ENCODE measurements around the gene CIAO2B. TPM values are rescaled to one million over a fixed set of nuclear protein-coding genes. Genes with fewer than 3 reads are reported as not detected.
A peak's percentile ranks its signal among the peaks of the same experiment; 100 is the strongest.
"Not testable (repeated sequence)": the region's sequence is repeated elsewhere in the genome, so short reads cannot be mapped to it uniquely, and the experiment has no call there.

Gene CIAO2B
- total RNA-seq, 1 donor from 2014 or later = 61.3 TPM

DNA sequence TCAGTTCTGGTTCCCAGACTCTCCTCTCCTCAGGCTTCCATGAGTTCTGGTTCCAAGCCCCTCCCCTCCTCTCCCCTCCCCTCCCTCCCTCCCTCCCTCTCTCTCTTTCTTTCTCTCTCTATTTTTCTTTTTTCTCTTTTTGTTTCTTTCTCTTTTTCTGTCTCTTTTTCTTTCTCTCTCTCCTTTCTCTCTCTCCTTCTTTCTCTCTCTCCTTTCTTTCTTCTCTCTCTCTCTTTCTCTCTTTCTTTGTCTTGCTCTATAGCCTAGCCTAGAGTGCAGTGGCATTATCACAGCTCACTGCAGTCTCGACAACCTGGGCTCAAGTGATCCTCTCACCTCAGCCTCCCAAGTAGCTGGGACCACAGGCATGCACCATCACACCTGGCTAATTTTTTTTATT is 26.1 kb upstream of the CIAO2B start:
- Mint-ChIP-seq H3K9me3 (ENCODE audit: low read depth) (no peaks in the 10 kb centered on the region), H3K27me3 (ENCODE audit: low read depth) (peaks cover 28% of the 10 kb centered on the region), H3K4me3 (ENCODE audit: unreplicated experiment) (no peak overlapping the region), H3K4me1 (ENCODE audit: low read depth) (no peaks in the 10 kb centered on the region), H3K27ac (ENCODE audit: unreplicated experiment) (no peak overlapping the region), H3K36me3 (ENCODE audit: low read depth) (no peaks in the 10 kb centered on the region)
- DNase-seq (ENCODE audit: low spot score) = no peak
- TF ChIP-seq, protein P1, sequence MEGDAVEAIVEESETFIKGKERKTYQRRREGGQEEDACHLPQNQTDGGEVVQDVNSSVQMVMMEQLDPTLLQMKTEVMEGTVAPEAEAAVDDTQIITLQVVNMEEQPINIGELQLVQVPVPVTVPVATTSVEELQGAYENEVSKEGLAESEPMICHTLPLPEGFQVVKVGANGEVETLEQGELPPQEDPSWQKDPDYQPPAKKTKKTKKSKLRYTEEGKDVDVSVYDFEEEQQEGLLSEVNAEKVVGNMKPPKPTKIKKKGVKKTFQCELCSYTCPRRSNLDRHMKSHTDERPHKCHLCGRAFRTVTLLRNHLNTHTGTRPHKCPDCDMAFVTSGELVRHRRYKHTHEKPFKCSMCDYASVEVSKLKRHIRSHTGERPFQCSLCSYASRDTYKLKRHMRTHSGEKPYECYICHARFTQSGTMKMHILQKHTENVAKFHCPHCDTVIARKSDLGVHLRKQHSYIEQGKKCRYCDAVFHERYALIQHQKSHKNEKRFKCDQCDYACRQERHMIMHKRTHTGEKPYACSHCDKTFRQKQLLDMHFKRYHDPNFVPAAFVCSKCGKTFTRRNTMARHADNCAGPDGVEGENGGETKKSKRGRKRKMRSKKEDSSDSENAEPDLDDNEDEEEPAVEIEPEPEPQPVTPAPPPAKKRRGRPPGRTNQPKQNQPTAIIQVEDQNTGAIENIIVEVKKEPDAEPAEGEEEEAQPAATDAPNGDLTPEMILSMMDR (IDR thresholded peaks at IDR 0.05) = no peak

DNA sequence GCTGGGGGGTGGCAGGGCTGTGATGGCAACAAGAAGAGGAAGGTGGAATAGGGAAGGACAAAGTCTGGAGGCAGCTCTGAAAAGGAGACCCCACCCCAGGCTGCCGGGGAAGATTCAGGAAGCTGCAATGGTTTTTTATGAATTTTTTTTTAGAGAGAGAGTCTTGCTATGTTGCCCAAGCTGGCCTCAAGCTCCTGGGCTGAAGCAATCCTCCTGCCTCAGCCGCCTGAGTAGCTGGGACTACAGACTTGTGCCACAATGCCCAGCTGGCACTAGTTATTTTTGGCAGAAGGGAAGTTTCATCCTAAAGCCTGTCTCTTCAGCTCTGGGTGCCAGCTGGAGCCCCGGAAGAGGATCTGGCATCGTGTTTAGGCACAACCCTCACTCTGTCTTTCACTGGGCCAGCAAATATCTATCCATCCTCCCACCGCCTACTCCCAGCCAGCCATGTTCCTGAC is 25.5 kb upstream of the CIAO2B start:
- Mint-ChIP-seq H3K27ac (ENCODE audit: unreplicated experiment) (no peak overlapping the region), H3K36me3 (ENCODE audit: low read depth) (no peaks in the 10 kb centered on the region)
- DNase-seq (ENCODE audit: low spot score) = no peak

DNA sequence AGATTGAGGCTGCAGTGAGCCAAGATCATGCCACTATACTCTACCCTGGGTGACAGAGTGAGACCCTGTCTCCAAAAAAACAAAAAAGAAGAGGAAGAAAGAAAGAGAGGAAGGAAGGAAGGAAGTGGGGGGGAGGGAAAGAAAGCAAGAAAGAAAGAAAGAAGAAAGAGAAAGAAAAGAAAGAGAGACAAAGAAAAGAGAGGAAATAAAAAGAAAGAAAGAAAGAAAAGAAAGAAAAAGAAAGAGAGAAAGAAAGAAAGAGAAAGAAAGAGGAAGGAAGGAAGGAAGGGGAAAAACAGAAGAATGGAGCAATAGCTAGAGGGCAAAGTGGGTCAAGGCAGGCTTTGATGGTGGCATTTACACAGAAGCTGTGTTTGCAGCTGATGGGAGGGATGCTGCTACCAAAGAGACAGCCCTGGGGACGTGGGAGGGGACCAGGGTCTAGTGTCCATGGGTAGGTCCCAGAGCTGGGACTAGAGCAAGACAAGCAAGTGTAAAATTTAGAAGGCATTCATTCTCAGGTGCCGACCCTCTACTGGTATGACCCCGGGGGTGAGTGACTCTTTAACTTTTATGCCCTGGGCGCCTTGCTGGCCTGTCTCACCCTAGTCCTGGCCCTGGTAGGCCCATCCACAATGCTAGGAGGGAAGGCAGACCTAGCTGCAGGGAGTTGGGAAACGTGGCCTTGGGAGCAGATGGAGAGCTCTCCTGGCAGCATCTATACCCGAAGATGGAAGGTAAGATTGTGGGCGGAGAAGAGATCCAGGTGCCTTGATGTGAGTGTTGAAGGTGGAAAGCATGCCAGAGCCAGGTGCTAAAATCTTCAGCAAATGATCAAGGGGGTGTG is 24.9 kb upstream of the CIAO2B start:
- H3K4me3 Mint-ChIP-seq (ENCODE audit: unreplicated experiment) = no peak overlapping the region
- no peaks in the 10 kb centered on the region for H3K36me3 Mint-ChIP-seq (ENCODE audit: low read depth)
- TF ChIP-seq, protein P1 (IDR thresholded peaks at IDR 0.05) = no peak
- DNase-seq (ENCODE audit: low spot score) = no peak
- no peaks in the 10 kb centered on the region for H3K4me1 Mint-ChIP-seq (ENCODE audit: low read depth)
- peaks cover 20% of the 10 kb centered on the region for H3K27me3 Mint-ChIP-seq (ENCODE audit: low read depth)
- no peaks in the 10 kb centered on the region for H3K9me3 Mint-ChIP-seq (ENCODE audit: low read depth)
- H3K27ac Mint-ChIP-seq (ENCODE audit: unreplicated experiment) = no peak overlapping the region

More for the DNA sequence above, 25.5 kb upstream of the CIAO2B start:
- TF ChIP-seq, protein P1 (IDR thresholded peaks at IDR 0.05) = no peak
- H3K27me3 Mint-ChIP-seq (ENCODE audit: low read depth) = peaks cover 24% of the 10 kb centered on the region
- H3K4me3 Mint-ChIP-seq (ENCODE audit: unreplicated experiment) = no peak overlapping the region
- no peaks in the 10 kb centered on the region for H3K4me1 Mint-ChIP-seq (ENCODE audit: low read depth)
- no peaks in the 10 kb centered on the region for H3K9me3 Mint-ChIP-seq (ENCODE audit: low read depth)

DNA sequence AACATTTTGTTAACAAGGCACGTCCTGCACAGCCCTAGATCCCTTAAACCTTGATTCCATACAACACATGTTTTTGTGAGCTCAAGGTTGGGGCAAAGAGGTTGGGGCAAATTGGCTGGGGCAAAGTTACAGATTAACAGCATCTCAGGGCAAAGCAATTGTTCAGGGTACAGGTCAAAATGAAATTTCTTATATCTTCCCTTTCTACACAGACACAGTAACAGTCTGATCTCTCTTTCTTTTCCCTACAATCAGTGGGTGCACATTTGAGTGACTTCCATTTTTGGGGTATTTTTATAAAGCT is 21.9 kb upstream of the CIAO2B start:
- not testable (repeated sequence) for H3K36me3 Mint-ChIP-seq (ENCODE audit: low read depth); H3K4me3 Mint-ChIP-seq (ENCODE audit: unreplicated experiment); DNase-seq (ENCODE audit: low spot score); H3K9me3 Mint-ChIP-seq (ENCODE audit: low read depth); H3K27ac Mint-ChIP-seq (ENCODE audit: unreplicated experiment); H3K4me1 Mint-ChIP-seq (ENCODE audit: low read depth)
- H3K27me3 Mint-ChIP-seq (ENCODE audit: low read depth) = peaks cover 20% of the 10 kb centered on the region

DNA sequence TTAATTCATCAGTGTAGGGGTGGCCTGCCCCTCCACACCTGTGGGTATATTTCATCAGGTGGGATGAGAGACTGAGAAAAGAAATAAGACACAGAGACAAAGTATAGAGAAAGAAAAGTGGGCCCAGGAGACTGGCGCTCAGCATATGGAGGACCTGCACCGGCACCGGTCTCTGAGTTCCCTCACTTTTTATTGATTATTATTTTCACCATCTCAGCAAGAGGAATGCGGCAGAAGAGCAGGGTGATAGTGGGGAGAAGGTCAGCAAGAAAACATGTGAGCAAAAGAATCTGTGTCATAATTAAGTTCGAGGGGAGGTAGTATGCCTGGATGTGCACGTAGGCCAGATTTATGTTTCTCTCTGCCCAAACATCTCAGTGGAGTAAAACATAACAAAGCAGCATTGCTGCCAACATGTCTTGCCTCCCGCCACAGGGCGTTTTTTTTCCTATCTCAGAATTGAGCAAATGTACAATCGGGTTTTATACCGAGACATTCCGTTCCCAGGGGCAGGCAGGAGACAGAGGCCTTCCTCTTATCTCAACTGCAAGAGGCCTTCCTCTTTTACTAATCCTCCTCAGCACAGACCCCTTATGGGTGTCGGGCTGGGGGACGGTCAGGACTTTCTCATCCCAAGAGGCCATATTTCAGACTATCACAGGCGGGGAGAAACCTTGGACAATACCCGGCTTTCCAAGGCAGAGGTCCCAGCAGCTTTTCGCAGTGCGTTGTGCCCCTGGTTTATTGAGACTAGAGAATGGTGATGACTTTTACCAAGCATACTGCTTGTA is 21.4 kb upstream of the CIAO2B start:
- H3K36me3 Mint-ChIP-seq (ENCODE audit: low read depth); H3K27ac Mint-ChIP-seq (ENCODE audit: unreplicated experiment); H3K9me3 Mint-ChIP-seq (ENCODE audit: low read depth); H3K4me3 Mint-ChIP-seq (ENCODE audit: unreplicated experiment); DNase-seq (ENCODE audit: low spot score); H3K4me1 Mint-ChIP-seq (ENCODE audit: low read depth): not testable (repeated sequence)
- H3K27me3 Mint-ChIP-seq (ENCODE audit: low read depth) = peaks cover 20% of the 10 kb centered on the region

DNA sequence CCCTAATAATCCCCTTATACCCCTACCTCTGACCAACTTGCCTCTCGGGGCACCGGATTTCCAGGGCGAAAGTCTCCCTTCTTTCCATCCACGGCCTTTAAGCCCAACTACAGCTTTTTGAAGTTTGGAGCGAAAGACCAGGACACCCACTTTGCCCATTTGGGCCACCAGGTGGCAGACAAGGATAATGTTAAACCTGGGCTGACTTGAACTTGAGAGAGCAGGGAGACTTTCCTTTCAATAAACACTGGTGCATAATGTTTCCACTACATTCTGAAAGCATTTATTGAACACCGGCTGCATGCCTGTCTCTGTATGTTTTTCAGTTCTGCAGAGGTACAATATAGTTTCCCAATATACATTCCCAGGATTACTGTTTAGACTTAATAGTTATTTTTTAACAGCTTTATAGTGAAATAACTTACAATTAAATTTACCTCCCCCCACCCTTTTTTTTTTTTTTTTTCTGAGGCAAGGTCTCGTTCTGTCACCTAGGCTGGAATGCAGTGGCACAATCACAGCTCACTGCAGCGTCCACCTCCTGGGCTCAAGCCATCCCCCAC is 20.0 kb upstream of the CIAO2B start:
- H3K27ac Mint-ChIP-seq (ENCODE audit: unreplicated experiment) = no peak overlapping the region
- DNase-seq (ENCODE audit: low spot score) = no peak
- H3K4me1 Mint-ChIP-seq (ENCODE audit: low read depth) = no peaks in the 10 kb centered on the region
- peaks cover 19% of the 10 kb centered on the region for H3K27me3 Mint-ChIP-seq (ENCODE audit: low read depth)
- peaks cover 8% of the 10 kb centered on the region for H3K9me3 Mint-ChIP-seq (ENCODE audit: low read depth)
- TF ChIP-seq, protein P1 (IDR thresholded peaks at IDR 0.05) = peak; percentile 91
- no peak overlapping the region for H3K4me3 Mint-ChIP-seq (ENCODE audit: unreplicated experiment)
- H3K36me3 Mint-ChIP-seq (ENCODE audit: low read depth) = no peaks in the 10 kb centered on the region

All from chondrocyte (in vitro differentiated cells).